GM12874 (cell line): ENCODE data around the gene TGFB3.

Experiments used
- TF ChIP-seq, protein P1 (sequence below): IDR thresholded peaks from 2 replicates; pipeline ENCODE4 v1.5.1; 2011; ENCODE audit warnings: low read depth, mild to moderate bottlenecking, control low read depth, low read length, moderate library complexity; ENCODE audit not compliant: insufficient read depth

TGFB3 gene

DNA sequence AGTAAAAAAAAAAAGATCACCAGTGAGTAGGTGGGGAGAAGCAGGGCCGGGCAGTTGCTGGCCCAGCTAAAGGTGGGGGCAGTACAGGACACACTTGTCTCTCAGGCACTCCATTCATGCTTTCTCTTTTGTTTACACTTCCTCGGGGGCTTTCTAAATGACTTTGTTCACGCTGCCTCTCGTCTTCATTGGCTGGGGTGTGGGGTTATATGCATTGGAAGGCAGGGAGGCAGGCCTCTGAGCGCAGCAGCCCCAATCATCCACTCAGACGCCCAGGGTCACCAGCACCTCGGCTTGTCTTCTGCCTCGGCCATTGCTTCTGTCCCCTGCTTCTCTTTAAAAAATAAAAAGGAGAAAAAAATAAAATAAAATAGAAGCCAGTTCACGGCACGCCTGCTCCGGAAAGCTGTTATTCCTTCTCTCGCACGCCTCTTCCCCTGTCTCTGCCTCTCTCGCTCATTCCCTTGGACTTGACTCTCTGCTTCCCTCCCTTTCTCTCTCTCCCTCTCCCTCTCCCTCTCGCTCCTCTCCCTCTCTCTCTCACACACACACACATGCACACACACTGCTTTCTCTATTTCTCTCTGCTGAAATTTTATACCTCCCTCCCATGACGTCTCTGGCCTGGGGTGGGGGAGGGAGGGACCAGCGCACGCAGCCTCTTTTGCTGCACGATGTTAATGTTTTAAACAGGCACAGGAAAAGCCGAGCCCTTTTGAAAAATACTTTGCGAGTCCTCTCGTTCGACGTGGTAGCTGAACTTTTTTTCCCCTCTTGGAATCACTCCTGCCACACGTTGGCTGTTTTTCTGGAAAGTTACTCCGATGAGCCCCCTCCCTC lies at the start of gene TGFB3:
Gene TGFB3, minus strand, starts transcription at position 570 of the 840 bp plus-strand sequence. CDS start 1,102 bp downstream, outside the sequence.
- TF ChIP-seq, protein P1, sequence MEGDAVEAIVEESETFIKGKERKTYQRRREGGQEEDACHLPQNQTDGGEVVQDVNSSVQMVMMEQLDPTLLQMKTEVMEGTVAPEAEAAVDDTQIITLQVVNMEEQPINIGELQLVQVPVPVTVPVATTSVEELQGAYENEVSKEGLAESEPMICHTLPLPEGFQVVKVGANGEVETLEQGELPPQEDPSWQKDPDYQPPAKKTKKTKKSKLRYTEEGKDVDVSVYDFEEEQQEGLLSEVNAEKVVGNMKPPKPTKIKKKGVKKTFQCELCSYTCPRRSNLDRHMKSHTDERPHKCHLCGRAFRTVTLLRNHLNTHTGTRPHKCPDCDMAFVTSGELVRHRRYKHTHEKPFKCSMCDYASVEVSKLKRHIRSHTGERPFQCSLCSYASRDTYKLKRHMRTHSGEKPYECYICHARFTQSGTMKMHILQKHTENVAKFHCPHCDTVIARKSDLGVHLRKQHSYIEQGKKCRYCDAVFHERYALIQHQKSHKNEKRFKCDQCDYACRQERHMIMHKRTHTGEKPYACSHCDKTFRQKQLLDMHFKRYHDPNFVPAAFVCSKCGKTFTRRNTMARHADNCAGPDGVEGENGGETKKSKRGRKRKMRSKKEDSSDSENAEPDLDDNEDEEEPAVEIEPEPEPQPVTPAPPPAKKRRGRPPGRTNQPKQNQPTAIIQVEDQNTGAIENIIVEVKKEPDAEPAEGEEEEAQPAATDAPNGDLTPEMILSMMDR, result no peak

DNA sequence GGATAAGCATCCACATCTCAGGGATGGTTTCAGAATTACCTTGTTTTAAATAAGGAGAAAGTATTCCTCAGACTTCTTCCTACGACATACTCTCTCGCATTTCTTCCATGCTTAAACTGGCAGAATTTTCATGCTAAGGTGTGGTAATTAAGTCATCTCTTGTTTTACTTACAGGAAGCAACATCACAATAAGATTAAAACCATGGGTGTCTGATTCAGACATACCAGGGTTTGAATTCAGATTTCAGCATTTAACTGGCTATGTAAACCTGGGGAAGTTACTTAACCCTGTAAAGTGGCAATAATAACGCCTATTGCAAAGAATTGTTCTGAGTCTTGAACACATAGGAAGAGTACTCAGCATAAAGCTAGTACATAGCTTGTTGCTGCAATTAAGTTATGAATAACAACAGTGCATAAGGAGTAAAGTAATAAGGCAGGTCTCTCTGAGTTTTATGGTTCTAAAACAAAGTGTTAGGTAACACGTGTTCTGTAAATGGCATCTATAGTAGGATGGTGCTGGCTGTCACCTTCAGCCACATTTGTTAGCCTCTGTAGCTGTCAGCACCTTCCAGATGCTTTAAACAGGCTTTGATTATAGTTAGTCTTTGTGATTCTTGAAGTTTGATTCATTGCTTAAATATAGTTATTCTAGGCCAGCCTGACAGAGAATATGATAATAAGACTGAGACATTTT lies 42.6 kb upstream of the TGFB3 start:
- TF ChIP-seq, protein P1, result no peak

DNA sequence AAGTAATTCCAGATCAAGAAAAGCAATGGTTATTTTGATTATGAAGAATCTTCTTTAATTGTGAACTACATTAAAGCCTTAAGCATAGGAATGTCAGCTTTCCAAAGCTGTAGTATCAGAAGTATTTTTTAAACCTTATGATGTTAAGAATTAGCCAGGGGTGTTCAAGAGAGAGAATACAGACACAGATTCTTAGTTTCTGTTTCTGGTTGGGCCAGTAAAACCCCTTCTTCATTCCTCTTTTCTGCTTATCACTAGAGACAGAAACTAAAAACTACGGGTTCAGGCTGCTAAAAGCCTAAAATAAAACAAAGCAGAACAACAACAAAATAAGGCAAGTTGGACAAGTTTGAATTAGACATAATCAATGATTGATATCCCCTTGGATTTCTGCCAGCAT lies 42.0 kb upstream of the TGFB3 start:
- TF ChIP-seq, protein P1, result no peak

DNA sequence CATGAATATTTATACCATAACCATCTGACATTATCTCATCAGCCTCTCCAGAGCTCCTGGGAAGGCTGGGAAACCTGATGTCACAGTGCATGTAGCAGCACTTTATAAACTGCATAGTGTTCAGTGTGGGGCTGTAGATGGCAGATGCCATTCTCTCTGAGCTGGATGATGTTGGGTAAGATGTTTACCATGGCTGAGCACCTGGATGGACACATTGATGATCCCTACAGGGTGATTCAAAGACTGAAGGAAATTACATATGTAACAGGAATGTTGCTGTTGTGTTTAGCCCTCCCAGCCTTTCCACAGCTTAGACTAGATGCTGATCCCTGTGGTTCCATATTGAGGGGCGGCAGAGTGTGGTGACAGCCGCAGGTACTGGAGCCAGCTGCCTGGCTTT lies 41.2 kb upstream of the TGFB3 start:
- TF ChIP-seq, protein P1, result no peak

DNA sequence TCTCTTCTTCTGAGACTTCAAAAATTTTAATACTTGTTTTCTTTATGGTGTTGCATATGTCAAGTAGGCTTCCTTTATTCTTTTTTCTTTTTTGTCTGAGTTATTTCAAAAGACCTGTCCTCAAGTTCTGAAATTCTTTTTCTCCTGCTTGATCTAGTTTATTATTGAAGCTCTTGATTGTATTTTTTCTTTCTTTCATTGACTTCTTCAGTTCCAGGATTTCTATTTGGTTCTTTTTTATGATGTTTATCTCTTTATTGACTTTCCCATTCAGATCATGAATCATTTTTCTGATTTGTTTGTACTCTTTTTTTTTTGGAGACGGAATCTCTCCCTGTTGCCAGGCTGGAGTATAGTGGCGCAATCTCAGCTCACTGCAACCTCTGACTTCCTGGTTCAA lies 37.9 kb upstream of the TGFB3 start:
- TF ChIP-seq, protein P1, result no peak

DNA sequence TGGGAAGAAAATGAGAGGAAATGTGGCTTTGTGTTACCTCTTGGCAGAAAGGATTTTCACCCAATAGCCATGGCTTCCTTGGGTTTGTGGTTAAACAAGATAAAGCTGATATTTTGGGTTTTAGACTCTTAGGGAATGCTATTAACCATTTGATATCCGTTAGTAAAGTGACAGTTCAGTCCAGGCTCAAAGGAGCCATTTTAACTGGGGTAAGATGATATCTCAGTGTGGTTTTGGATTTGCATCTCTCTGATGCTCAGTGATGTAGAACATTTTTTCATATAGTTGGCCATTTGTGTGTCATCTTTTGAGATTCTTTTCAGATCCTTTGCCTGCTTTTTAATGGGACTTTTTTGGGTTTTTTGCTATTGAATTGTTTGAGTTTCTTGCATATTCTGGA lies 33.9 kb upstream of the TGFB3 start:
- TF ChIP-seq, protein P1, result no peak

DNA sequence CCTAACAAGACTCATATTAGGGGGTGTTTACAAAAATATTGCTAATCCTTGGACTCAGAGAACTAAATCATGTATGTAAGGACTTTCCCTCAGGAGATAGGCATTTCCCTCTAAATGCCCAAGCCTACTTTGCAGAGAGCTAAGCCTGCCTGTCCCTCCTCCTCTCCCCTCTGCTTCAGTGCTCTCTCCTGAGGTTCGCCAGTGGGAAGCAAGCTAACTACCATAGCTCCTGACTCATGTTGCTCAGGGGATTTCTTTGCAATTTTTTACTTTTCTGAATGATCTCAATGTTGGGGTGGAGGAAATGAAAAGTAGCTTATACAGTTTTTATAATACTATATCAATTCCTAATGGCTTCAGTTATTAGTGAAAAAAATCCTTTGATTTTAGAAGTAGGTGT lies 33.4 kb upstream of the TGFB3 start:
- TF ChIP-seq, protein P1, result no peak
